Gastroesophageal sphincter (tissue), 4 donors: ENCODE results near the gene APOA4. TPM values are rescaled to one million over a fixed set of nuclear protein-coding genes. Genes with fewer than 3 reads are reported as not detected.

Source experiments
- ATAC-seq: fragments of 150-250 bp; one replicate; pipeline ENCODE4 v1.9.1; 2016; ENCODE audit warnings: mild to moderate bottlenecking, moderate library complexity
- H3K27ac ChIP-seq, 4 donors: fragments of 200-600 bp; sonication (generic) in 3 of 4; 1 replicate in 3 of 4; 2 replicates in 1 of 4; pipeline ENCODE4 v1.5.1; 2016 to 2019
- H3K27me3 ChIP-seq: fragments of 200-600 bp; sonication (generic); one replicate; pipeline ENCODE4 v1.5.1; 2019
- H3K36me3 ChIP-seq, 2 donors: fragments of 200-600 bp; sonication (generic); one replicate each; pipeline ENCODE4 v1.5.1; 2019; ENCODE audit warnings: control low read depth in 1 of 2
- H3K4me1 ChIP-seq, 3 donors: fragments of 200-600 bp; sonication (generic); 1 replicate in 2 of 3; 2 replicates in 1 of 3; pipeline ENCODE4 v1.5.1; 2016 to 2019; ENCODE audit warnings: control low read depth in 2 of 3
- H3K4me3 ChIP-seq, 2 donors: fragments of 200-600 bp; sonication (generic); one replicate each; pipeline ENCODE4 v1.5.1; 2019; ENCODE audit warnings: mild to moderate bottlenecking in 1 of 2, moderate library complexity in 1 of 2
- H3K9me3 ChIP-seq, 3 donors: fragments of 200-600 bp; sonication (generic); one replicate each; pipeline ENCODE4 v1.5.1; 2017 to 2019; ENCODE audit warnings: control low read depth in 2 of 3
- EP300 ChIP-seq: sonication (generic); formaldehyde crosslinking; IDR thresholded peaks from one replicate; pipeline ENCODE4 v1.6.1; 2017; ENCODE audit warnings: antibody characterized with exemption, mild to moderate bottlenecking
- POLR2A ChIP-seq, 2 donors: fragments of 450-650 bp; IDR thresholded peaks; one replicate each; pipeline ENCODE4 v1.6.1; 2017; ENCODE audit warnings: antibody characterized with exemption in 2 of 2, mild to moderate bottlenecking in 2 of 2, moderate library complexity in 1 of 2
- POLR2AphosphoS5 ChIP-seq: sonication (generic); formaldehyde crosslinking; IDR thresholded peaks from one replicate; pipeline ENCODE4 v1.6.1; 2017; ENCODE audit warnings: antibody characterized with exemption
- WGBS, 2 donors: methylation state at CpG; one replicate each; pipeline ENCODE4 v1.1.5; 2018; ENCODE audit warnings: low coverage in 1 of 2; 5-methylcytosine and 5-hydroxymethylcytosine counted together
- total RNA-seq, 4 donors: library from RNA; depleted of rRNA; stranded (reverse); fragments of >200 nt; gene quantifications; one replicate each; pipeline ENCODE4 v1.1.0, GENCODE V29; 2016
- TF ChIP-seq, protein P1 (sequence below), 4 experiments: fragments of 200-600 bp in 2 of 4; fragments of 450-650 bp in 2 of 4; sonication (generic) in 1 of 4; IDR thresholded peaks; one replicate each; pipeline ENCODE4 v1.5.1; 2017 to 2019; ENCODE audit warnings: antibody characterized with exemption in 4 of 4, mild to moderate bottlenecking in 2 of 4, moderate library complexity in 2 of 4

The APOA4 gene
- total RNA-seq, 4 donors from 2014 or later, result 0.19 TPM; not detected in 3

DNA sequence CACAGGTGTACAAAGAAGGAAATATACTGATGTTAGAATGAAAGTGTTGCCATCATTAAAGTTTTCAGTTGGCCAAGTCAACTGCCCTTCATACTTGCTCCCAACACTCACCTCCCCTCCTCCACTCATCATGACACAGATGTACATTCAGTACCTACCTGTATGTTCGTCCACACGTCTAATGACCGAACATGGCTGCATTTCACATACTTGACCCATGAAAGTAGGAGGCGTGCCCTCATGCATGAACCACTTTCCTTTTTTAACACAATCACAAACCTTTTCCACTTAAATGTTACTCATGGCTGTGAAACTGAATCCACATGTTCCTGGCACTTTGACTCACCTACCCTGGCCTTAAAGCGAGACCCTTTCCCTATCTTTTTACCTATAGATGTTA lies 47.1 kb downstream of the APOA4 start:
- H3K9me3 ChIP-seq, result no peaks in the 10 kb centered on the region
- peaks cover 0 to 20% (median 9%) of the 10 kb centered on the region in 3 donors for H3K4me1 ChIP-seq
- WGBS, 2 donors, result 17 to 97% methylated on average over 1 to 5 of the region's 5 CpGs
- peaks cover 0 to 51% of the 10 kb centered on the region in 2 donors for H3K36me3 ChIP-seq
- no peaks in the 10 kb centered on the region for H3K27me3 ChIP-seq
- no peak overlapping the region for H3K4me3 ChIP-seq
- ATAC-seq, result no peak
- H3K27ac ChIP-seq, result no peak overlapping the region
- no peak for TF ChIP-seq POLR2AphosphoS5
- TF ChIP-seq, protein P1, sequence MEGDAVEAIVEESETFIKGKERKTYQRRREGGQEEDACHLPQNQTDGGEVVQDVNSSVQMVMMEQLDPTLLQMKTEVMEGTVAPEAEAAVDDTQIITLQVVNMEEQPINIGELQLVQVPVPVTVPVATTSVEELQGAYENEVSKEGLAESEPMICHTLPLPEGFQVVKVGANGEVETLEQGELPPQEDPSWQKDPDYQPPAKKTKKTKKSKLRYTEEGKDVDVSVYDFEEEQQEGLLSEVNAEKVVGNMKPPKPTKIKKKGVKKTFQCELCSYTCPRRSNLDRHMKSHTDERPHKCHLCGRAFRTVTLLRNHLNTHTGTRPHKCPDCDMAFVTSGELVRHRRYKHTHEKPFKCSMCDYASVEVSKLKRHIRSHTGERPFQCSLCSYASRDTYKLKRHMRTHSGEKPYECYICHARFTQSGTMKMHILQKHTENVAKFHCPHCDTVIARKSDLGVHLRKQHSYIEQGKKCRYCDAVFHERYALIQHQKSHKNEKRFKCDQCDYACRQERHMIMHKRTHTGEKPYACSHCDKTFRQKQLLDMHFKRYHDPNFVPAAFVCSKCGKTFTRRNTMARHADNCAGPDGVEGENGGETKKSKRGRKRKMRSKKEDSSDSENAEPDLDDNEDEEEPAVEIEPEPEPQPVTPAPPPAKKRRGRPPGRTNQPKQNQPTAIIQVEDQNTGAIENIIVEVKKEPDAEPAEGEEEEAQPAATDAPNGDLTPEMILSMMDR (IDR thresholded peaks at IDR 0.05), result no peak
- TF ChIP-seq EP300, result no peak

DNA sequence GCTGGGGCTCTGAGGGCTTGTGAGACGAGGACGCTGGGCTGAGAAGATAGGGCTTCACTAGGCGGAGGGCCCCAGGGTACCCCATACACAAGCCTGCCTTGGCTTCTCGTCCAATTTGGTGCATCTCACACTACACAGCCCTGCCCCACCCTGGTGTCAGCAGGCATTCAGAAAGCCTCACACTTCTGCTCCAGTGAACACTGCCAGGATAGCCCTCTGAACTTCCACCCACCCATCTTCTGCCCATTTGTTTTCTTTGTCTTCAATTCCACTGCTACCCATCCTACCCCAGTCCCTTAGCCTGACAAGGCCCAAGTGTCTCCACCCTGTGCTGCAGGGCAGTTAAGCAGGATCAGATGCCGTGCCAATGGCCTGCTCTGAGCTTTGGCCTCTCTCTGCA lies 48.4 kb downstream of the APOA4 start:
- no peak overlapping the region for H3K4me3 ChIP-seq
- H3K4me1 ChIP-seq, result peaks cover 0 to 31% (median 13%) of the 10 kb centered on the region in 3 donors
- H3K27ac ChIP-seq, result no peak overlapping the region
- no peak for ATAC-seq
- no peak for TF ChIP-seq EP300
- TF ChIP-seq, protein P1 (IDR thresholded peaks at IDR 0.05), result no peak
- no peak for TF ChIP-seq POLR2A (IDR thresholded peaks at IDR 0.05)
- no peak for TF ChIP-seq POLR2AphosphoS5
- WGBS, 2 donors, result 74 to 100% methylated on average over 1 to 5 of the region's 5 CpGs
- H3K9me3 ChIP-seq, result no peaks in the 10 kb centered on the region
- H3K36me3 ChIP-seq, result peaks cover 0 to 42% of the 10 kb centered on the region in 2 donors
- no peaks in the 10 kb centered on the region for H3K27me3 ChIP-seq

DNA sequence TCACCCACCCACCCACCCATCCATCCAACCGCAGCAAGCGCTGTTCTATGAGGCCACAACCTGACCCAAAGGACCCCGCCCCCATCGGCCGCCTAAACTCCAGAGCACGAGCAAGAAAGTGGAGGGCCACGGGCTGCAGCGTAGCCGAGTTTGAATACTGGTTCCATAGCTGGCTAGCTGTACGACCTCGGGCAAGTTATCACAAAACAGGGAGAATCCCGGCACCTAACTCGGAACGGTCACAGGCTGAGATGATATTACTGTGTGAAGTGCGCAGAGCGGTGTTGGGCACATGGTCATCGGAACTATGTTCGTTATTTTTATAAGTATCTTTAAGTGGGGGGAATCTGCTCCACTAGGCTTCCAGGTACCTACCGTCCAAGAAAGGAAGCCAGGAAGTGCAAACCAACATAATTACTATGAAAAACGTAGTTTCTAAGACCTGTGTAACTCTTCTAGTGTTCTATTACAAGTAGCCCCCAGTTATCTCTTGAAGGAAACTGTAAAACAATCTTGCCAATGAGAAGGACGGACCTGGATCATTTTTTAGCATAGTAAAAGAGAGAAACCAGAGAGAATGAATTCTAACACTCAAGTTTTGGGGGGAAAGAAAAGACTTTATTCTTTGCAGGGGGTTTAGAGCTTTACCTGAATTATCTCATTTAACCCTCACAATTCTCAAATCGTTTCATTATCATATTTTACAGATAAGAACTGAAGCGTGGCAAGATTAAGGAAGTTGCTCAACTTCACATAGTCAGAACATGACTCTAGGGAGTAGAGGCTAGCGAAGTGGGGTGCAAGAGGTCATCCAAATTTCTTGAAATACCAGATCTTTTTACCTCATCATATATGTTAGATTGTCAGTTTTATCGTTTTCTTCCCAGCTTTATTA lies 49.7 kb downstream of the APOA4 start:
- Histone ChIP-seq H3K4me3 (peak overlapping the region; percentile 73 to 94), H3K9me3 (no peaks in the 10 kb centered on the region), H3K27me3 (no peaks in the 10 kb centered on the region), H3K4me1 (peaks cover 0 to 31% (median 13%) of the 10 kb centered on the region in 3 donors), H3K27ac (peak overlapping the region; percentile 68 to 98 (median 88)), H3K36me3 (peaks cover 0 to 42% of the 10 kb centered on the region in 2 donors)
- no peak for TF ChIP-seq POLR2A (IDR thresholded peaks at IDR 0.05)
- TF ChIP-seq POLR2AphosphoS5, result no peak
- peak; percentile 65 for ATAC-seq
- WGBS, 2 donors, result 10 to 12% methylated on average over 12 to 13 of the region's 25 CpGs

DNA sequence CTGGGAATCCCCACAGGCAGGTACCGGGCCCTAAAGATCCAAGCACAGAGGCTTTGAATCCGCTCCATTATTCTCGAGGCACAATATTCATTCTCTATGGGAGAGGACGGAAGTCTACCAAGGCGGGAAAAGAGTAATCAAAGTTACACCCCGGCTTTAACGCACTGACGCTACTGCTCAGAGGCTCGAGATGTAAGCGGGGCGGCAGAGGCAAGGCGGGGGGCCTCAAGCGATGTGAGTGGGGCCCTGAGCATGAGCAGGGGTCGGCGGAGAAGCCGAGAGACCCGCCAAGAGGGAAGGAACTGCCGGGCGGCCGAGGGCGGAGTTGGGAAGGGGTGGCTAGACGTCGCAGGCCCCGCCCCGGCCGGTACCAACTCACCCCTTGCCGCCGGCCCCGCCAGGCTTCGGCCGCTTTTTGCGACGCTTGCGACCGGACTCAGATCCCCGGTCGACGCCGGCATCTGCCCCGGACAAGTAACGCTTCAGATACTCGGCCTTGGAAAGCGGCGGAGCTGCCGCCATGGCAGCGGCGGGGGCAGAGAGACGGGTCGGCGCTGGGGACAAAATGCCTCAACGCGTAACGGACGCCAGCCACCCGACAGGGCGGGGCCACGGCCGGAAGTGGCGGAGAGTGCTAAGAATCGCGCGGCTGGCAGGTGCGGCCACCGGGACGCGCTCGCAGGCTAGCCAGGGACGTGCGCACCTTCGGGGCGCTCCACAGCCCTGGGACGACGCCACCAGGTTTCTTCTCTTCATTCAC lies 50.5 kb downstream of the APOA4 start, which contains the start of gene BUD13:
Gene BUD13 (minus strand): TSS at position 545 of the 760 bp plus-strand sequence. CDS start 23 bp downstream, at position 522.
- 0 to 4% methylated on average over 3 to 21 of the region's 73 CpGs for WGBS, 2 donors
- Histone ChIP-seq H3K27ac (peak within 1 kb of the TSS; percentile 68 to 98 (median 88)), H3K4me1 (peaks cover 0 to 31% (median 13%) of the 10 kb centered on the region in 3 donors), H3K4me3 (peak within 1 kb of the TSS; percentile 73 to 94), H3K9me3 (no peaks in the 10 kb centered on the region), H3K27me3 (no peaks in the 10 kb centered on the region), H3K36me3 (peaks cover 0 to 40% of the 10 kb centered on the region in 2 donors)
- TF ChIP-seq POLR2AphosphoS5, result peak; percentile 93
- TF ChIP-seq, protein P1 (IDR thresholded peaks at IDR 0.05), result peak in 1 of 4 experiments; percentile 36
- TF ChIP-seq POLR2A (IDR thresholded peaks at IDR 0.05), result peak; percentile 67 to 68
- TF ChIP-seq EP300, result no peak
- ATAC-seq, result peak; percentile 94

DNA sequence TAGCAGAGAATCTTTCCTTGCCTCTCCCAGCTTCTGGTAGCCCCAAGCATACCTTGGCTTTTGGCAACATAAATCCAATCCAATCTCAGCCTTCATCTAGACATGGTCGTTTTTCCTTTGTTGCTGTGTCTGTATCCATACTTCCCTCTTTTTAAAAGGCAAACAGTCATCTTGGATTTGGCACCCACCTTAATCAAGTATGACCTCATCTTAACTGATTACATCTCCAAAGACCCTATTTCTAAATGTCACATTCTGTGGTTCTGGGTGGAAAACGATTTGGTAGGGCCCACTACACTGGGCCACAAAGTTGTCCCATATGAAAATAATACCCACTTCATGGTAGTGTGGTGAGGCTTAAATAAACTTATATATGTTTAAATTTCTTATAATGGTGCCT lies 51.2 kb downstream of the APOA4 start:
- TF ChIP-seq POLR2AphosphoS5 (no peak), EP300 (no peak), POLR2A (IDR thresholded peaks at IDR 0.05) (no peak)
- TF ChIP-seq, protein P1 (IDR thresholded peaks at IDR 0.05), result no peak
- Histone ChIP-seq H3K9me3 (no peaks in the 10 kb centered on the region), H3K4me3 (peak overlapping the region; percentile 73 to 94), H3K36me3 (peaks cover 0 to 40% of the 10 kb centered on the region in 2 donors), H3K27me3 (no peaks in the 10 kb centered on the region), H3K27ac (peak overlapping the region in 2 of 4 donors; percentile 88 to 98), H3K4me1 (peaks cover 0 to 31% (median 13%) of the 10 kb centered on the region in 3 donors)
- 0% methylated on average over 2 of the region's 2 CpGs for WGBS, 2 donors
- no peak for ATAC-seq
